NOMO-1 (cell line): Measurements from ENCODE around the gene RCN1.
"Not testable (repeated sequence)": the region's sequence is repeated elsewhere in the genome, so short reads cannot be mapped to it uniquely, and the experiment has no call there.

ENCODE experiments used
- DNase-seq, 2 experiments: peaks; one replicate each; lab custom pipeline; 2025; ENCODE audit not compliant: unreplicated experiment in 2 of 2; lab: John Stamatoyannopoulos, UW

RCN1 gene

GRCh38 chr11:32073644-32074026 is 17.2 kb upstream of the RCN1 start:
- DNase-seq = no peak

- DNase-seq = no peak
Observed at GRCh38 chr11:32079553-32079952, 11.3 kb upstream of the RCN1 start.

GRCh38 chr11:32080361-32080980 is 10.4 kb upstream of the RCN1 start:
- DNase-seq = no peak

- no peak for DNase-seq
Observed at GRCh38 chr11:32081129-32081641, 9.7 kb upstream of the RCN1 start.

- no peak for DNase-seq
Observed at GRCh38 chr11:32081901-32082300, 9.0 kb upstream of the RCN1 start.

- no peak for DNase-seq
Observed at GRCh38 chr11:32082346-32082986, 8.4 kb upstream of the RCN1 start.

GRCh38 chr11:32087597-32087996 is 3.3 kb upstream of the RCN1 start:
- DNase-seq = no peak

GRCh38 chr11:32088117-32088941 is 2.5 kb upstream of the RCN1 start:
- DNase-seq = peak in 1 of 2 experiments; percentile 18

- no peak for DNase-seq
Observed at GRCh38 chr11:32092581-32093170, 1.8 kb downstream of the RCN1 start.

- no peak for DNase-seq
Observed at GRCh38 chr11:32094923-32095322, 4.0 kb downstream of the RCN1 start.

- DNase-seq = no peak
Observed at GRCh38 chr11:32098142-32098903, 7.4 kb downstream of the RCN1 start.

GRCh38 chr11:32099516-32099915 is 8.6 kb downstream of the RCN1 start:
- DNase-seq = no peak

GRCh38 chr11:32100495-32100894 is 9.6 kb downstream of the RCN1 start:
- no peak for DNase-seq

GRCh38 chr11:32101791-32102190 is 10.9 kb downstream of the RCN1 start:
- no peak for DNase-seq

- not testable (repeated sequence) for DNase-seq
Observed at GRCh38 chr11:32103121-32103719, 12.3 kb downstream of the RCN1 start.

GRCh38 chr11:32103941-32104340 is 13.1 kb downstream of the RCN1 start:
- DNase-seq = peak in 1 of 2 experiments; percentile 36

- DNase-seq = no peak
Observed at GRCh38 chr11:32105871-32106560, 15.1 kb downstream of the RCN1 start.

GRCh38 chr11:32107647-32108046 is 16.8 kb downstream of the RCN1 start:
- no peak for DNase-seq

GRCh38 chr11:32108576-32108975 is 17.7 kb downstream of the RCN1 start:
- DNase-seq = no peak

GRCh38 chr11:32109138-32109537 is 18.3 kb downstream of the RCN1 start:
- no peak for DNase-seq
